GM04504 (cell line): ENCODE results near the gene FBXO28.
"Not testable (repeated sequence)": the region's sequence is repeated elsewhere in the genome, so short reads cannot be mapped to it uniquely, and the experiment has no call there.

Experiments used
- DNase-seq: peaks from one replicate; pipeline ENCODE4 v3.0.0-alpha.2; 2012; ENCODE audit warnings: low read depth

The FBXO28 gene

GRCh38 chr1:224185208-224185607 is 71.3 kb downstream of the FBXO28 start:
- DNase-seq, result no peak

GRCh38 chr1:224188286-224188685 is 74.4 kb downstream of the FBXO28 start:
- no peak for DNase-seq

GRCh38 chr1:224189561-224189960 is 75.7 kb downstream of the FBXO28 start:
- DNase-seq, result no peak

- no peak for DNase-seq
Measured at GRCh38 chr1:224192082-224192788, 78.3 kb downstream of the FBXO28 start.

- DNase-seq, result no peak
Measured at GRCh38 chr1:224193319-224193966, 79.5 kb downstream of the FBXO28 start.

GRCh38 chr1:224196813-224197600 is 83.1 kb downstream of the FBXO28 start:
- DNase-seq, result peak; percentile 45

- no peak for DNase-seq
Measured at GRCh38 chr1:224198572-224198971, 84.7 kb downstream of the FBXO28 start.

- no peak for DNase-seq
Measured at GRCh38 chr1:224199679-224200078, 85.8 kb downstream of the FBXO28 start.

- no peak for DNase-seq
Measured at GRCh38 chr1:224201383-224201782, 87.5 kb downstream of the FBXO28 start.

GRCh38 chr1:224201853-224202252 is 87.9 kb downstream of the FBXO28 start:
- no peak for DNase-seq

- DNase-seq, result peak; percentile 25
Measured at GRCh38 chr1:224203243-224204016, 89.5 kb downstream of the FBXO28 start.

- DNase-seq, result peak; percentile 48
Measured at GRCh38 chr1:224205438-224205840, 91.5 kb downstream of the FBXO28 start.

- not testable (repeated sequence) for DNase-seq
Measured at GRCh38 chr1:224205931-224206538, 92.1 kb downstream of the FBXO28 start.

- DNase-seq, result peak; percentile 37
Measured at GRCh38 chr1:224211206-224211962, 97.5 kb downstream of the FBXO28 start.
